Activated gamma-delta T cell (primary cell): ENCODE data around the gene CYS1.
"Not testable (repeated sequence)": the region's sequence is repeated elsewhere in the genome, so short reads cannot be mapped to it uniquely, and the experiment has no call there.

ENCODE experiments used
- DNase-seq: peaks from one replicate; lab custom pipeline; 2025; lab: John Stamatoyannopoulos, UW

Gene CYS1

GRCh38 chr2:10012366-10012962 lies 67.7 kb downstream of the CYS1 start:
- not testable (repeated sequence) for DNase-seq

DNA sequence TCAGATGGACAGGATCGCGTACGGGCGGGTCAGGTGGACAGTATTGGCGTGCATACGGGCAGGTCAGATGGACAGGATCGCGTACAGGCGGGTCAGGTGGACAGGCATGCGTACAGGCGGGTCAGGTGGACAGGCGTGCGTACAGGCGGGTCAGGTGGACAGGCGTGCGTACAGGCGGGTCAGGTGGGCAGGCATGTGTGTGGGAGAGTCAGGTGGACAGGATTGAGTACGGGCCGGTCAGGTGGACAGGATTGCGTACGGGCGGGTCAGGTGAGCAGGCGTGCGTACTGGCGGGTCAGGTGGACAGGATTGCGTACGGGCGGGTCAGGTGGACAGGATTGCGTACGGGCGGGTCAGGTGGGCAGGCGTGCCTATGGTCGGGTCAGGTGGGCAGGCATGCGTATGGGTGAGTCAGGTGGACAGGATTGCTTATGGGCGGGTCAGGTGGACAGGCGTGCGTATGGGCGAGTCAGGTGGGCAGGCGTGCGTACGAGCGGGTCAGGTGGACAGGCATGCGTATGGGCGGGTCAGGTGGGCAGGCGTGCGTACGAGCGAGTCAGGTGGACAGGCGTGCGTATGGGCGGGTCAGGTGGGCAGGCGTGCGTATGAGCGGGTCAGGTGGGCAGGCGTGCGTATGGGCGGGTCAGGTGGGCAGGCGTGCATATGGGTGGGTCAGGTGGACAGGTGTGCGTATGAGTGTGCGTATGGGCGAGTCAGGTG lies 68.4 kb downstream of the CYS1 start:
- DNase-seq = not testable (repeated sequence)

- DNase-seq = not testable (repeated sequence)
Measured at GRCh38 chr2:10010861-10011605, 69.2 kb downstream of the CYS1 start.

DNA sequence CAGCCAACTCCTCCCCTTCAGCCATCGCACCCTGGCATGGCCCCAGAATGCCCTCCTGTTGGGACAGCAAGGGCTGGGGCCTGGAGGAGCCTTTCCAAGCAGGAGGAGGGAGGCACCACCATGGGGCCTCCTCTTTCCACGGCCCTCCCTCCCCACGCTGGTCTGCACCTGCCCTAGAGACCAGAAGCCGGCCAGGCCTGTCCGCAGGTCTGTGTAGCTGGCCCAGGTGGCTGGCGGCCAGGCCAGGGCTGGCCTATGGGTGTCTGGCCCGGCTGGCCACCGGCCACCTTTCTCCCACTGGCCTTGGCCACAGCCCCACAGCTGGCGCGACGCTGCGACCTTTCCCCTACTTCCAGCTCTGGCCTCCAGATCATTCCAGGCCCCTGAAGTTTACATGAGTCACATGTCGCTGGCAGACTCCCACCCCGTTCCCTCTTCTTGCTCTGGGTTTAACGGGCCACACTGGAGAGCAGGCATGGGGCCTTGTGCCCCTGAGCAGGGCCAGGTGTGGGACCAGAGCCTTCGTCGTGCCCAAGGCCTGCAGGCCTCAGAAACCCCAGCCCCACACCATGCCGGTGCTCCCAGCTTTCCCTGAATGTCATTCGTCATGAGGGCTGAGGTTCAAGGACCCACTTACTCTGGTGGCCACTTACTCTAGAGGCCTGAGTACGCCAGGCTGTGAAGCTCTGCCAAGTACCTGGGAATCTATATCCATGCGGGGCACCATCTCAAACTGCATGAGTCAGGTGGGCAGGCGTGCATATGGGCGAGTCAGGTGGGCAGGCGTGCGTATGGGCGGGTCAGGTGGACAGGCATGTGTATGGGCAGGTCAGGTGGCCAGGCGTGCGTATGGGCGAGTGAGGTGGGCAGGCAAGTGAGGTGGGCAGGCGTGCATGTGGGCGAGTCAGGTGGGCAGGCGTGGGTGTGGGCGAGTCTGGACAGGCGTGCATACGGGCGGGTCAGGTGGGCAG lies 70.1 kb downstream of the CYS1 start:
- no peak for DNase-seq

GRCh38 chr2:10009271-10009810 lies 70.9 kb downstream of the CYS1 start:
- no peak for DNase-seq

GRCh38 chr2:10008809-10009176 lies 71.4 kb downstream of the CYS1 start:
- DNase-seq = no peak

DNA sequence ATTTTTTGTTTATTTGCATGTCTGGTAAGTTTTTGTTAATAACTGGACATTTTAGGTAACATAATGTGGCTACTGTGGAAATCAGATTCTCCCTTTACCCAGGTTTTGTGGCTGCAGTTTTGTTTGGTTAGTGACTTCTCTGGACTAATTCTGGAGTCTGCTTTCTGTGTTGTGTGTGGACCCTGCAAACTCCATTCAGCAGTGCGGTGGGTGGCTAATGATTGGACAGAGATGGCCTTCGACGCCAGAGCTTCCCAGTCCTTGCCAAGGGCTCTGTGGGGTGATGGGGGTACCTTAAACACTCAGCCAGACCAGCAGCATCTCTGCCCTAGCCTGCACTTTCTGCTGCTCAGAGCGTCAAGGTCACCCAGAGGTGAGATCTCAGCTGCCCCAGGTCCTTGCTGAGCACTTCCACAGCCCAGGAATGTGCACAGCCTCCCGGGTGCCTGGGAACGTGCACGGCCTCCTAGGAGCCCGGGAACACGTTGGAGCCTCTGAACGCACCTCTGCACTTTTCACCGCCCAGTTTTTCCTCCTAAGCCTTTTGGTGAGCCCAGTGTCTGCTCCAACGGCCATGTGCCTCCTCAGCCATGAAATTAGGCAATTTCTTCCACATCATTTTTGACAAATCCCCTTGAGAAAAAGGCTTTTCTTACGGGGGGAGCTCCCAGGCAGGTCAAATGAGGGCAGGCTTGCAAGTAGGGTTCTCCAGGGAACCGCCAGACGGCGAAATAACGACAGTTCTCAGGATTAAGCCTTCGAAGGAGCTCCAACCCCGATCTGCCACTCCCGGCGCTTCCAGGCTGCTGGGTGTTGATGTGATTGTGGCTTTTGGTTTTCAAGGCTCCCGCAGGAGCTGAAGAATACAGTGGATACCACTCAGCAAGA lies 72.0 kb downstream of the CYS1 start:
- DNase-seq = no peak

DNA sequence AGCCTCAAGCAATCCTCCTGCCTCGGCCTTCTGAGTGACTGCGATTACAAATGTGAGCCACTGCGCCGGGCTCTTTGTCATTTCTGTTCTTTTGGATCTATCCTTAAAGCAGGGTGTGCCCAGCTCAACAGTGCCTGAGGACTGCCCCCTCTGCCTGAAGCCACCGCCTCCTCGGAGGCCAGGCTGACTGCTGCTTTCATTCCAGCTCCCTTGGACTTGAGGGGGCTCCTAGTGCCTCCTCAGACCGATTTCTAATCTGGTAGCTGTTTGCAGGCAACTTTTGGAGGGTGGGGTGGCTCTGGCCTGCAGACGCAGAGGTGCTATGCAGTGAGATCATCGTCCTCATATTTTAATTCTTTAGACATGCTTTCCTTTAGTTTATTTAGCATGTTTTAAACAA lies 72.8 kb downstream of the CYS1 start:
- DNase-seq = no peak
